DMS 273 (cell line): ENCODE measurements around the gene DDI1.
"Not testable (repeated sequence)": the region's sequence is repeated elsewhere in the genome, so short reads cannot be mapped to it uniquely, and the experiment has no call there.

Experiments used
- DNase-seq: peaks from one replicate; lab custom pipeline; 2025; ENCODE audit not compliant: unreplicated experiment; lab: John Stamatoyannopoulos, UW

Gene DDI1

GRCh38 chr11:104036995-104037394 is 555 bp downstream of the DDI1 start:
- no peak for DNase-seq

GRCh38 chr11:104041792-104042191 is 5.4 kb downstream of the DDI1 start:
- DNase-seq, result no peak

- no peak for DNase-seq
These were observed 6.7 kb downstream of the DDI1 start for GRCh38 chr11:104043142-104043541.

- DNase-seq, result no peak
These were observed 7.3 kb downstream of the DDI1 start for GRCh38 chr11:104043678-104044239.

- no peak for DNase-seq
These were observed 9.9 kb downstream of the DDI1 start for GRCh38 chr11:104046331-104046730.

GRCh38 chr11:104046858-104047257 is 10.4 kb downstream of the DDI1 start:
- not testable (repeated sequence) for DNase-seq

- DNase-seq, result no peak
These were observed 12.7 kb downstream of the DDI1 start for GRCh38 chr11:104049116-104049515.

- no peak for DNase-seq
These were observed 15.3 kb downstream of the DDI1 start for GRCh38 chr11:104051778-104052177.

GRCh38 chr11:104053743-104054478 is 17.5 kb downstream of the DDI1 start:
- no peak for DNase-seq

- DNase-seq, result no peak
These were observed 18.6 kb downstream of the DDI1 start for GRCh38 chr11:104054911-104055529.

- no peak for DNase-seq
These were observed 19.2 kb downstream of the DDI1 start for GRCh38 chr11:104055596-104055995.

- no peak for DNase-seq
These were observed 21.5 kb downstream of the DDI1 start for GRCh38 chr11:104057908-104058307.

GRCh38 chr11:104058680-104059079 is 22.2 kb downstream of the DDI1 start:
- DNase-seq, result no peak

GRCh38 chr11:104060004-104060794 is 23.8 kb downstream of the DDI1 start:
- no peak for DNase-seq

- DNase-seq, result no peak
These were observed 24.4 kb downstream of the DDI1 start for GRCh38 chr11:104060820-104061219.

- DNase-seq, result no peak
These were observed 25.5 kb downstream of the DDI1 start for GRCh38 chr11:104061853-104062521.

GRCh38 chr11:104064034-104064630 is 27.7 kb downstream of the DDI1 start:
- DNase-seq, result no peak

GRCh38 chr11:104067534-104067933 is 31.1 kb downstream of the DDI1 start:
- no peak for DNase-seq

GRCh38 chr11:104073950-104074705 is 37.7 kb downstream of the DDI1 start:
- DNase-seq, result no peak

GRCh38 chr11:104075091-104075490 is 38.7 kb downstream of the DDI1 start:
- DNase-seq, result no peak
